ENCODE data around the gene C9orf152.

DNA sequence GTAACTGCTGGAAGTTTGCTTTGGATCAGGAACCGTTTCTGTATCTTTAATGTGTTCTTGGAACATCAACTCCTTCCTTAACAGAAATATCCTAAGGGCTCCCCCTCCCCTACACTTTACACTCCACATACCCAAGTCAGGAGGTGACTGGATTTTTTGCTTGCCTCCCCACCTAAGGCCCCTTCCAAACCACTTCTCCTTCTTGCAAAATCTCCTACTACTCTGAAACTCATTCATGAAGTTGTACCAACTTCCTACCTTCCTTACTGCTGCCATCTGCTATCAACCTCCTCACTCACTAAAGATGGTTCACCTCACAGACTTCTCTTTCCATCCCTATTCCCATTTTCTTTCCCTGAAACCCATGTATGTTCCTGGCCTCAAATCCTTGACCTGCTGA is 32.2 kb upstream of the C9orf152 start:
- no peak for TF ChIP-seq CTCF (IDR thresholded peaks at IDR 0.05; ENCODE audit: low read depth, low read length)
- TF ChIP-seq EZH2phosphoT487 (IDR thresholded peaks at IDR 0.05; ENCODE audit: low read depth), result no peak

Data from OCI-LY3 (cell line).